CD4-positive, alpha-beta T cell treated with Interleukin-15 for 4 hours (primary cell): ENCODE measurements around the gene FHIT.

Experiments used
- DNase-seq: peaks from one replicate; pipeline ENCODE4 v3.0.0-alpha.2; 2020; ENCODE audit warnings: low spot score

The FHIT gene

GRCh38 chr3:60102154-60102553 lies 1149.1 kb downstream of the FHIT start:
- DNase-seq = no peak

- DNase-seq = no peak
Observed at GRCh38 chr3:60101621-60102020, 1149.6 kb downstream of the FHIT start.

- no peak for DNase-seq
Observed at GRCh38 chr3:60096403-60096802, 1154.8 kb downstream of the FHIT start.

- no peak for DNase-seq
Observed at GRCh38 chr3:60095930-60096329, 1155.3 kb downstream of the FHIT start.

- DNase-seq = no peak
Observed at GRCh38 chr3:60095516-60095915, 1155.7 kb downstream of the FHIT start.

- no peak for DNase-seq
Observed at GRCh38 chr3:60094392-60094947, 1156.8 kb downstream of the FHIT start.

GRCh38 chr3:60090548-60090947 lies 1160.7 kb downstream of the FHIT start:
- DNase-seq = no peak

- DNase-seq = peak; percentile 54
Observed at GRCh38 chr3:60086811-60087210, 1164.4 kb downstream of the FHIT start.

GRCh38 chr3:60085649-60086048 lies 1165.6 kb downstream of the FHIT start:
- no peak for DNase-seq

GRCh38 chr3:60081381-60082095 lies 1169.7 kb downstream of the FHIT start:
- DNase-seq = peak; percentile 24

GRCh38 chr3:60080648-60081047 lies 1170.6 kb downstream of the FHIT start:
- DNase-seq = peak; percentile 42

GRCh38 chr3:60079076-60079475 lies 1172.2 kb downstream of the FHIT start:
- DNase-seq = peak; percentile 43

- no peak for DNase-seq
Observed at GRCh38 chr3:60076331-60076730, 1174.9 kb downstream of the FHIT start.

GRCh38 chr3:60073942-60074341 lies 1177.3 kb downstream of the FHIT start:
- no peak for DNase-seq

GRCh38 chr3:60073228-60073627 lies 1178.0 kb downstream of the FHIT start:
- DNase-seq = no peak

- DNase-seq = no peak
Observed at GRCh38 chr3:60070366-60070765, 1180.9 kb downstream of the FHIT start.

- no peak for DNase-seq
Observed at GRCh38 chr3:60065227-60065868, 1185.9 kb downstream of the FHIT start.

GRCh38 chr3:60064210-60065178 lies 1186.8 kb downstream of the FHIT start:
- peak; percentile 42 for DNase-seq

GRCh38 chr3:60056404-60056803 lies 1194.8 kb downstream of the FHIT start:
- peak; percentile 63 for DNase-seq

GRCh38 chr3:60055765-60056164 lies 1195.5 kb downstream of the FHIT start:
- DNase-seq = no peak

- DNase-seq = peak; percentile 25
Observed at GRCh38 chr3:60053526-60054265, 1197.6 kb downstream of the FHIT start.

- peak; percentile 77 for DNase-seq
Observed at GRCh38 chr3:60048447-60048848, 1202.8 kb downstream of the FHIT start.
